ENCODE measurements around the gene OTULINL. TPM values are rescaled to one million over a fixed set of nuclear protein-coding genes. Genes with fewer than 3 reads are reported as not detected.
A peak's percentile ranks its signal among the peaks of the same experiment; 100 is the strongest.

Gene OTULINL
- total RNA-seq, 1 donor from 2014 or later, result 0.94 TPM

GRCh38 chr5:14600846-14601245 is 19.3 kb downstream of the OTULINL start:
- DNase-seq (ENCODE audit: low read depth), result no peak

GRCh38 chr5:14603141-14603540 is 21.5 kb downstream of the OTULINL start:
- DNase-seq (ENCODE audit: low read depth), result no peak

DNA sequence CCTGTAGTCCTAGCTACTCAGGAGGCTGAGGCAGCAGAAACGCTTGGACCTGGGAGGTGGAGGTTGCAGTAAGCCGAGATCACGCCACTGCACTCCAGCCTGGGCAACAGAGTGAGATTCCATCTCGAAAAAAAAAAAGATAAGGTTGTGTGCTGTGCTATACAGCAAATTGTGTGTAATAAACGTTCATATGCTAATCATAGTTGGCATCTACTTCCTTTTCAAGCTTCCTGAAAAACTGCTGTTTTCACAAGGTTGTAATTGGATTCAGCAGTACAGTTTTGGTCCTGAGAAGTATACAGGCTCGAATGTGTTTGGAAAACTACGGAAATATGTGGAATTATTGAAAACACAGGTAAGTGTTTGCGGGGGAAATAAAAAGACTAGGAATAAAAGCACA is 25.5 kb downstream of the OTULINL start:
- no peak for DNase-seq (ENCODE audit: low read depth)

DNA sequence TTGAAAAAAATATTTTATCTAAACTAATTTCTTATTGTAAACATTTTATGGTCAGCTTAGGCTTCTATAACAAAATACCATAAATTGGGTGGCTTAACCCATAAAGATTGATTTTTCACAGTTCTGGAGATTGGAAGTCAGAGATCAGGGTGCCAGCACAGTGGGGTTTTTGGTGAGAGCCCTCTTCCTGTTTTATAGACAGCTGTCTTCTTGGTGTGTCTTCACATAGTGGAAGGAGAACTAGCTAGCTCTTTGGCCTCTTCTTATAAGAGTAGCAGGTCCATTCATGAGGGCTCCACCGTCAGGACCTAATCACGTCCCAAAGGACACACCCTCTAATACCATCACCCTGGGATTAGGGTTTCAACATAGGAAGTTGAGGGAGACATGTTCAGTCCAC is 26.6 kb downstream of the OTULINL start:
- DNase-seq (ENCODE audit: low read depth), result no peak

GRCh38 chr5:14611737-14612136 is 30.1 kb downstream of the OTULINL start:
- no peak for DNase-seq (ENCODE audit: low read depth)

DNA sequence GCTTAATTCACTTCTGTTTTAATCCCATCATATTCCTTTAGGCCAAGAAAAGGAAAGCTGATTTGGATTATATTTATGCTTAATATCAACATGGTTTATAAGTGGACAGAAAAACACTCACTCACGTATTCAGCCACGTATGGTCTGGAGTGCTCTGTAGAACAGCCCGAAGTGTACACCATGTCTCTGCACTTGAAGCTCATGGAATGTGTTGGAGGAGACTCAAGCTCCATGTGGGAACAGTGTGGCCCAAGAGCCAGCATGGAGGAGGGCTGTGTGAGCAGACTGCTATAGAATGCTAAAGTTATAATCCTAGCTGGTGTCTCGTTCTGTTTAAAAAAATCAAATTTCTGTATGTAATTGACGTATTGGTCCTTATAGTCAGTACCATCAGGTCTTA is 32.9 kb downstream of the OTULINL start:
- no peak for DNase-seq (ENCODE audit: low read depth)

GRCh38 chr5:14615365-14615764 is 33.8 kb downstream of the OTULINL start:
- DNase-seq (ENCODE audit: low read depth), result no peak

- DNase-seq (ENCODE audit: low read depth), result no peak
Observed at GRCh38 chr5:14617441-14617840, 35.8 kb downstream of the OTULINL start.

GRCh38 chr5:14627270-14627669 is 45.7 kb downstream of the OTULINL start:
- no peak for DNase-seq (ENCODE audit: low read depth)

DNA sequence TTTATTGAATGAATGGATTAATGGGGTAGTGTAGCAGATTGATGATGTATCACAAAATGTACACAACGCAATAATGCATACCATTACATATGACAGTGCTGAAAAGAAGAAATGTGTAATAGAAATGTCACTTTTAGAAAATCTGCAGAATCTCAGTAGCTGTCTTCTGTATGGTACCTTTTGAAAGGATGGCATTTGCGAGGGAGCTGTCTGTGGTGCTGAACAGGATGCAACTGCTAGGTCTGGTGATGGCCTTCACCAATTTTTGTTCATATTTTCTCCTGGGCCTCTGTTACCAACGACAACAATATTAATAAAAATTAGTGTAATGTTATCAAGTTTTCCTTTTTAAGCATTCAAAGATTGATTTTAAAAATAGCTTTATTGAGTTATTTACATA is 46.8 kb downstream of the OTULINL start:
- peak; percentile 52 for DNase-seq (ENCODE audit: low read depth)

- no peak for DNase-seq (ENCODE audit: low read depth)
Observed at GRCh38 chr5:14630671-14631070, 49.1 kb downstream of the OTULINL start.

- DNase-seq (ENCODE audit: low read depth), result no peak
Observed at GRCh38 chr5:14635656-14636055, 54.1 kb downstream of the OTULINL start.

DNA sequence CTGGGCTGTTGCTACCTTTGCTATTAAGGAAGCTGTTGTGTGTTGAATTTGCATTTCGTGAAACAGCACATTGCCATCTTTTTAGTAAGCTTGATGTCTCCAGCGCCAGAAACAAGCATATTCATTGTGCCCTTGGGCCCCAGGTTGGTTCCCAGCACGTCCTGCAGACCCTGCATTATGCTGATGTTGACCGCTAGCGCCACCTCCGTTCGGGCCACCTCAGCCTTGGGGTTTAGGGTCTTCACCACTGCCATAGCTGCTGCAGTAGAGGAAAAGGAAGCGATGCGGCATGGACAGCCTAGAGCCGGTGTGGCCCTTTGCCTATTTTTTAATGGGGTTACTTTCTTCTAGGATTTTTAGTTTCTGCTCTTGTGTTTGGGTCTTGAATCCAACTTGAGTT is 59.2 kb downstream of the OTULINL start:
- no peak for DNase-seq (ENCODE audit: low read depth)

- no peak for DNase-seq (ENCODE audit: low read depth)
Observed at GRCh38 chr5:14644623-14645237, 63.1 kb downstream of the OTULINL start.

GRCh38 chr5:14650052-14650451 is 68.5 kb downstream of the OTULINL start:
- DNase-seq (ENCODE audit: low read depth), result no peak

DNA sequence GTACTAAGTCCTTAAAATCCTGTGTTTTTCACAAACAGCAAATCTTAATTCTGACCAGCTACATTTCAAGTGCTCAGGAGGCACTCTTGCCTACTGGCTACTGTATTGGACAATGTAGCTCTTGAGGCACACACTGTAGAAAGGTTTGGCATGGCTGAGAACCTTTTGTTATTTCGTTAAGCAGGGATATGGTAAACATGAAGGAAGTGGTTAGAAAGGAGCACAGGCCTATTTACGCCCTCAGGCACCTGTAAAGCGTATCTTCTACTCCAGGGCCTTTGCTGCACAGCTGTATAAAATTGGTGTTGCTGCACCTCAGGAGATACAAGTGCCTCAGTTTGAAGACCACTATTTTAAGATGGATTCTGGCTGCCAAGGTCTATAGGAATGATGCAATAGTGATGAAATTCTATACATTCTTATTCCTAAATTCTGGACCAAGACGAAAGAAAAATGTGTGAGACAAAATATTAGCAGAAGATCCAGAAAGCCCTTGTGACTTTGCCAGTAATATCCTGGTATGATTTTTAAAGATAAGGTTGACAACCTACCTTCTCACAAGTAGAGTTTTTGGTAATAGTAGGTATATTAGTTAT is 73.7 kb downstream of the OTULINL start:
- DNase-seq (ENCODE audit: low read depth), result no peak

DNA sequence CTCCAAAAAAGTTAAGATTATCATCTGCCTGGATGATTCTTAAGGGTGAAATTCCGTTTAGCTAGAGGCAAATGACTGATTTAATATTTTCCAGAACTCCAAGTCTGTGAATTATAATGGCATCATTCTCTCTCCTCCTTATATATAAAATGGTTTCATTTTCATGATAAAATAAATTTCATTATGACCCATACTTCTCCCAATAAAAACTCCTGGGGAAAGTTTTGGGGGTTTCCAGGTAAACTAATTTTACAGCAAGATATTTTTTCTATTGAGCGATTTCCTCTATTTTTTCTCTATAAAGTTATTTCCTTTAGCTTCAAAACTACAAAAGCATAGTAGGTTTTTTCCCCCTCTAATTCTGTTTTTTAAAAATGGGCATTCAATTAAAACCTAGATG is 75.3 kb downstream of the OTULINL start:
- DNase-seq (ENCODE audit: low read depth), result no peak

DNA sequence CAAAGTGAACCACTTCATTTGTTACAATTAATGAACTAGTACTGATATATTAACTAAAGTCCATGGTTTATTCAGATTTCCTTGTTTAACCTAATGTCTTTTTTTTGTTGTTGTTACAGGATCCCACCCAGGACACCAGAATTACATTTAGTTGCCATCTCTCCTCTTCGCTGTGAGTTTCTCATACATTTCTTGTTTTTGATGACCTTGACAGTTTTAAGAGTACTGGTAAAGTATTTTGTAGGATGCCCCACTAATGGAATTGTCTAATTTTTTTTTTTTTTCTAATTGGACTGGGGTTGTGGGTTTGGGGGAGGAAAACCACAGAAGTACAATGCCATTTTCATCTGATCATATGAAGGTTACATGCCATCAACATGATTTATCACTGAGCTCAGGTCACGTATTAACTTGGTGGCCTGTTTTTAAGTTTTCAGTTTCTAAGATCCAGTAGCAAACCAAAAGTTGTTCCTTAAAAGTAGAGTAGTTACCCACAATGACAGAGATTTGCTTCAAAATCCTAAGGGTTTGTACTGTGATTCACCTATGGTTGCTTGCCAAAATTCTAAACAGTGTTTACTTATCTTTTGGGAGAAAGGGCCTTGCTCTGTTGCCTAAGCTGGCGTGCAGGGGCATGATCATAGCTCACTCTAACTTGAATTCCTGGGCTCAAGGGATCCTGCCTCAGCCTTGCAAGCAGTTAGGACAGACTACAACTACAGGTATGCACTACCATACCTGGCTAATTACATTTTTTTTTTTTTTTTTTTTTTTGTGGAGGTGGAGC is 78.4 kb downstream of the OTULINL start:
- peak; percentile 20 for DNase-seq (ENCODE audit: low read depth)

DNA sequence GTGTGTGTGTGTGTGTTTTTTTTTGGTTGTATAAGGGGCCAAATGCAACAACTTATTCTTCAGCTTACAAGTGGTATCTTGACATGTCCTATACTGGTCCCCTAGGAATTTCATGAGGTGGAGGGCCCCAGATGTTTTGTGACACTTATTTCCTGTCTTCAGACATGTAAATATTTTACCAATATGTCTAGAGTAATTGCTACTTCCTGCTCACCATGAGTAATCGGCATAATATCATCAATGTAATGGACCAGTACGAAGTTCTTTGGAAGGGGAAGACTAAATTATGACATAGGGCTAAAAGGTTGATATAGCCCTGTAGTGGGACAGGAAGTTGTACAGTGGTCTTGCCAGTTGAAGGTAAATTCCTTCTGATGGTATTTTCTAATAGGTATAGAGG is 79.2 kb downstream of the OTULINL start:
- DNase-seq (ENCODE audit: low read depth), result no peak
